HG02885 (cell line): ENCODE results near the gene FAM228B.
"Not testable (repeated sequence)": the region's sequence is repeated elsewhere in the genome, so short reads cannot be mapped to it uniquely, and the experiment has no call there.

Source experiments
- ATAC-seq: cut with Tn5 transposase; IDR thresholded peaks from one replicate; pipeline ENCODE4 v1.9.1; 2021; ENCODE audit warnings: mild to moderate bottlenecking; ENCODE audit not compliant: unreplicated experiment, poor library complexity

FAM228B gene

DNA sequence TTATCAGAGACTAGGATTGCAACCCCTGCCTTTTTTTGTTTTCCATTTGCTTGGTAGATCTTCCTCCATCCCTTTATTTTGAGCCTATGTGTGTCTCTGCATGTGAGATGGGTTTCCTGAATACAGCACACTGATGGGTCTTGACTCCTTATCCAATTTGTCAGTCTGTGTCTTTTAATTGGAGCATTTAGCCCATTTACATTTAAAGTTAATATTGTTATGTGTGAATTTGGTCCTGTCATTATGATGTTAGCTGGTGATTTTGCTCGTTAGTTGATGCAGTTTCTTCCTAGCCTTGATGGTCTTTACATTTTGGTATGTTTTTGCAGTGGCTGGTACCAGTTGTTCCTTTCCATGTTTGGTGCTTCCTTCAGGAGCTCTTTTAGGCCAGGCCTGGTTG lies 73.9 kb downstream of the FAM228B start:
- not testable (repeated sequence) for ATAC-seq

DNA sequence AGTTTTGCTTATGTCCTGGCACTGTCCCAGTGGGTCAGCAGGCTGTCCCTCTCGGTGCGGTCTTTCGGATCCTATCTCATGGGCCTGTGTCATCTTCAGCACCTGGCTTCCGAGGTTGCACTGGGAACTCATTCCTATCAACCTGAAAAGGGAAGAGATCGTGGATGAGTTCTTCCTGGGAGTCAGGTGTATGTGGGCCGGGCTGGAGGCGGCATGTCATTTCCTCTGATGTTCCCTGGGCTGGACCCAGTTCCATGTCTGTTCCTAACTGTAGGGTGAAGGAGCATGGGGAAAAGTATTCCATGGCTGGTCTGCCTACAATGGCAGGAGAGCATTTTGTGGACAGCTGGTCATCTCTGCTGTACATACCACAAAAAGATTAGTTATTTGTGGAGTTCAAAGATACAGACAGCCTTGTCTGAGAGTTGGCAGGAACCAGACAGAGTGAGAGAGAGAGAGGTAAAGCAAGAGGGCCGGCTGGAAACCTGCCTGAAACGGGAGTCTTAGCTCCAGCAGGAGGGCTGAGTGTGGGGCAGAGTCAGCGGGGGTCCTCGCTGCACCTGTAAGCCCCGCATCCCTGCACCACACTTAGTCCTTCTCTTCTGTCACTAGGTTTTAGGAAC lies 76.8 kb downstream of the FAM228B start:
- no peak for ATAC-seq

DNA sequence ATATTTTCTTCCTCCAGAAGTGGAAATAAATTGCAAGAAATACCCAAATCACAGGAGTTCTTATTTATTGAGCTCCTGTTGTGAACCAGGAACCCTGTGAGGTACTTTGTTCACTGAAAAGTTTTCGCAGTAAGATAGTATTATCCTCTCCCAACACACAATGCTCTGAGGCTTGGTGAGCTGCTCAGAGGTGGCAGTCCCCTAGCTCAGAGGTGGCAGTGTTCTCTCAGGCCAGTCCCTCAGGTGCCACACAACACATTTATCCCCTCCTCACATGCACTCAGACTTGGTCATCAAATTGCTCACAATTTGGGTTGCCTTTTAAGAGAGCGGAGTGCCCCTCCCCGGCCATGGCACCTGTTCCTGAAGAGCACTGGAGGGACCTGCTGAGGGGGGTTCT lies 77.5 kb downstream of the FAM228B start:
- no peak for ATAC-seq

DNA sequence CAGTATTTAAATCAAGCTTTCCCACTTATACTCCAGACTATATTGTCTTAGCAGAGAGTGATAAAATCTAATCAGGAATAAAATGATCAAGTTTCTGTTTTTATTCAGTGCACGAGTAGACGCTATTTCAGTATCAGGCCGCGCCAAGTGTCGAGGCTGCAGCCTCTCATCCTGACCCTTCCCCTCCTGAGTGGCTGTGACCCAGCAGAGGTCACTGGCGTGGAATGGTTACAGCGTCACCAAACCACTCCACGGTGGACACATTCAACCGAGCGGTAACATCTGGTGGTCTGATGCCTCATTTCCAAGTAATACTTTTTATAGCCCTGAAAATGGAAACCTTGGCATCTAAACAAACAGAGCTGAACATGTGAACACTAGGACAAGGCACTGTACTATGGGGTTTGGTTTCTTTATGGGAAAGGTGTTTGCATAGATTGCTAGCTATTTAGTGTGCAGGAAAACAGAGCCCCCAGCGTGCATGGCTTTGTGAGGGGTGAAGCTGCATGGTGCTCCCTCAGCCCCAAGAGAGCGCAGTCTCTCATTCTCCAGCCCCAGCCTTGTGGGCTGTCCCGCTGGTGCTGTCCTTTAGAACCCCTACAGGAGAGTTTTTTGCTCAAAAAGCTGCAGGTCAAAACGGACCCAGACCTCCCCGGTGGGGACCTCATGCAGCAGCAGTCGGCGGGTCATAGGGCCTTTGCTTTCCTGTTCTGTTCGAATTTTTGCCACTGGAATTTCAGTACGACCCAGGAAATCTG lies 79.9 kb downstream of the FAM228B start:
- no peak for ATAC-seq

DNA sequence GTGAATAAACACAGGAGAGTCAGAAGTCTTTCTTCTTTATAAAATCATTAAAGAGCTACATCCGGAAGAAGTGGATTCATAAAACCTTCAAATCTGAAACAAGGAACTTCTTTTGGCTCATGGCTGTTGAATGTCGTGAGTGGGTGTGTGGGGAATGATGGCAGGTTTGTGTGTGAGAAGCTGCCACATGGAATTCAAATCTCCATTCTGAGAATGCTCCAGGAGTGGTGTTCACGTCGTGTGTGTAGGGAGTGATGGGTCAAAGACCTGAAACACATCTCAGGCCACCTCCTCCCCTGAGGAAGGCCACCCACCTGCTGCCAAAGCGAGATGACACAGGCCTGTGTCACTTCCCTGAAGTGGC lies 80.5 kb downstream of the FAM228B start:
- no peak for ATAC-seq

DNA sequence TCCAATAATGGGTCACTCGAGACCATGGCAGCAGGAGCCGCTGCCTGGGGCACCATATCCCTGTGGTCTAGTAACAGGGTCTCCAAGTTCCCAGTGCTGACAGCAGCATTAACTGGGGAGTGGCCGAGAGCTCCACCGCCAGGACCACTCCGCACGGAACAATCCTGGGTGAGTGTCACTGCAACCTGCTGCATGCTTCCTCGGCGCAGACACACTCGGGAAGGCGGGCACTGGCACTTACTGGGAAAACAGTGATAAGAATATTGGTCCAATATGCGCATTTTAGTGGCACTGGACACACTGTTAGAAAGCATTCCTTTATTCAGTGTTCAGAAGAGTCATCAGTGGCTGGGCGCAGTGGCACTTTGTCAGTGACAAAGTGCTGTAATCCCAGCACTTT lies 81.2 kb downstream of the FAM228B start:
- no peak for ATAC-seq

DNA sequence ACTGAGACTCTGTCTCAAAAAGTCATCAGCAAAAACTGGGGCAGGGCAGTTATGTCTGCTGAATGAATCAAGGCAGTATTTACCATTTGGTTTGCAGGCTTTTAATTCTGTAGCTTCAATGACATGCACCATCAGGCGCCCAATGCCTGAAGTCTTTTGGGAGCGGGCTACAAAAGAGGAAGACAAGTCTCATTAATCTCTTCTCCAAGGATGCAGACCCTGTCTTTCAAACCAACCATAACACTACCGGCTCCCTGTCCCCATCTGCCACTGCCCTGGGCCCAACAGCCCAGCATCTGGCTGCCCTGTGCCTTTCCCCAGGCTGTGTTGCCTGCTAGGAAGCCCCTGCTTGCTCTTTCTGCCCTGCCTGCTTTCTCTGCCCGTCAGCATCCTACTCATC lies 81.9 kb downstream of the FAM228B start:
- ATAC-seq: no peak

DNA sequence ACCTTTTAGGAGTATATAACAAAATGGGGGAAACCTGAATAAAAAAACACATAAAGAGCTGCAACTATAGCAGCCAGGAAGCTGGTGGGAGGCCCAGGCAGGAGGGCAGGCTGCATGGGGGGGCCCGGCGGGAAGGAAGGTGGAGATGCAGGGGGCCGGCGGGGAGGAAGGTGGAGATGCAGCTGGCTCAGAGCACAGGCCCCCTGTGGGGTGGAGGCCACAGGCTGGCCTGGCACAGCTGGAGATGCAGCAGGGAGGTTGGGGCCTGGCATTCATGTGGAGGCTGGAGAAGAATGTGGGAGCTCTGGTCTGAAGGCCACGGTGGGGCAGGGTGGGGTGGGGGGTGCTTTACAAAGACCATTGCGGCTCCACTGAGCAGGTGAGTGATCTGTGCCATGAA lies 83.0 kb downstream of the FAM228B start:
- ATAC-seq: no peak

DNA sequence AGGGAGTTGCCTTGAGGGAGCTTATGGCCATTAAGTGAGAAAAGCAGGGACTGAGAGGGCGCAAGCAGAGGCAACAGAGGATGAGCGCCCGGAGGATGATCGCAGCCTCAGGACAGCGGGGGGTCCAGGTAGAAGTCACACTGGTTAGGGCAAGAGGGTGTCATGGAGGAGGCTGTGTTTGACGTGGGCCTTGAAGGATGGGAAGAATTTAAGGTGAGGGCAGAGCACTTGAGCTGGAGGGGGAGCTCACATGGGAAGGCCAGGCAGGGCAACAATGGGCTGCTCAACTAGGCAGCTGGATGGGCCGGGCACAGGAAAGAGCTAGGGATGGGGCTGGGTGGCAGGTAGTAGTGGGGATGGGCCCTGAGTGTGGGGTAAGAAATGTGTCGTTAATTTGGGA lies 83.4 kb downstream of the FAM228B start:
- no peak for ATAC-seq

DNA sequence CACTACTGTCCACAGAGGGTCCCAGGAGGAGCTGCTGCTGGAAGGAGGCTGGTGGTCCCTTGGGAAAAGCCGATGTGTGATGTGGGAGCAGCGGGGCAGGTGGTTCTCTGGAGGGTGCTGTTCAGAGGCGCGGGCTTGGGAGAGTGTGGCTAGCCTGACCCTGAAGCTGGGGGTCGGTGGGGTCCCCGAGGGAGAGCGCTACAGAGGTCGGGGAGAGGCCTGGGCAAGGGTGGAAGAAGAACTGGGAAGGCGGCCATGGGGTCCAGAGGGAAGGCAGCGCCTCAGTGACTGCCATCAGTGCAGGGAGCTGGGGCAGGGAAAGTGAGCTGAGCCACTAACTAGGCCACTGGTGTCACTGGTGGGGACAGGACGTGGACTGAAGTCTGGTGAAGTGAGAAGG lies 84.1 kb downstream of the FAM228B start:
- ATAC-seq: no peak

DNA sequence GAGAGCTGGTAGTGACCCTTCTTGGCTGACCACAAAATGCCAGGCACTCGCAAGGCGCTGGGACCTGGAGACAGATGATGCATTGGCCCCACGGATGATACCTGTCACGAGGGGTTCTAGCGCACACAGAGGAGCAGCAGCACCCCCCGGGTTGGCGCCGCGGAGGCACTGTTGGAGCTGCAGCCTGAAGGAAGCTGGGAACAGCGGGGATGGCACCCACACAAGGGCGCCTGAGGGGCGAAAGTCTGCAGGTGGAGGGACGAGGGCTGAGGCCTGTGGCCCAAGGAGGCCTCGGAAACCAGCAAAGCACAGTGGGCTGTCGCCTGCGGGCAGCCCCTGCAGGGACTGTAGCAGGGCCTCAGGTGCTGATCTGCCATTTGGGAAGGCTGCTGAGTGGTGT lies 85.2 kb downstream of the FAM228B start:
- no peak for ATAC-seq

DNA sequence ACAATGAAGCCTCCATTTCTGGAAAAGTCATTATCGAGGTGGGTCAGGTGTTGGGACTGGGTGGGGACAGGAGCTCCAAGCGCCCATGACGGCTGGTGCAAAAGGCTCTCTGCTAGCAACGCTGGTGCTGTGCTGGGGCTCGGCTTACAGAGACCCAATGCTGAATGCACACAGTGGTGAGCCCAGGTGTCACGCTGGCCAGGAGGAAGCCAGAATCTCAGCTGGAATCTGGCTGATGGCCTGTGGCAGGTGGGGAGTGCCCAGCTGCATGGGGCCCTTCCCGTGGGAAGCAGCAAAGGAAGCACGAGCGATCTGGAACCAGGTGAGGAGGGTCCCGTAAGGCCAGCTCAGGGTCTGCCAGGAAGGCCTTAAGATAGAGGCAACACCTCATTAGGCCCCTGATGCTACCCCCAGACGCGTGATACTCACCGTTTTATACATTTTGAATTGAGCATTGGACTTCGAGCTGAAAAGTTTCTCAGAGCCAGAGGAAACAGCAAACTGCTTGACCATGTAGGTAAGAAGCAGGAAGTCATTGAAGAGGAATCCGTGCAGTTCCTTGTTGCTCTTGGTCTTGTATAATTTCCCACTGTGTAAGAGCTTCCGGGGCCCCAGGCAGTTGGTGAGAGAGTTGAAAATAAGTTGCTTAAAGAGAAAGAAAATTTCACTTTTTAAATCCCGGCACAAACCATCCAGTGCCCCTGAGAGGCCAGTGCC lies 86.3 kb downstream of the FAM228B start:
- no peak for ATAC-seq

DNA sequence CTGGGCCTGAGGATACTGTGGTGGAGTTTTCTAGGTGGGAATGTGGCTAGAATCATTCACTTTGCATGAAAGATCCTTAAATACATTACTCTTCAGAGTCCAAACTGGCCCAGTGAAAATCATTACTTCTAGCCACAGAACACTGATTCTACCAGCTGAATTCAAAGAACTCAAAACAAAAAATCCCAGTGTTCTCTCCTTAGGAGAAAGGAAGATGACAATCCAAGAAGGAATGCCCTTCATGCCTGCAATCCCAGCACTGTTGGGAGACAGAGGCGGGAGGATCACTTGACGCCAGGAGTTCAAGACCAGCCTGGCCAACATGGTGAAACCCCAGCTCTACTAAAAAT lies 86.8 kb downstream of the FAM228B start:
- no peak for ATAC-seq

DNA sequence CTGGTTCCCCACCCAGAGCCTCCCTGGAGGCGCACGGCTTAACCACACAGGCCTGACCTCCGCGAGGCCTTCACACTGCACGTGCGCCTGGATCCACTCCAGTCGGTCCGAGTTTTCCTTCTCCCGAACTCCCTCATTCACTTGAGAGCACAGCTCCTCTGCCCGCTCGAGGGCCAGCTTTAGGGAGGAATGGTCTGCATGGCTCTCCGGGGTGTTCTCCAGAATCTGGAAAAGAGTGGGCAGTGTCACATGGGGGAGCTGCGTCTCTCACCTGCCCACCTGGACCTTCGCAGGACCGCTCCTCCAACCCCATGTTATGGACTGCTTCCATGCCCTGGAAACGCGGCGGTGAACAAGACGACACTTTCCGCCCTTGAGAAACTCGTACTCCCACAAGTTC lies 87.5 kb downstream of the FAM228B start:
- ATAC-seq: no peak

DNA sequence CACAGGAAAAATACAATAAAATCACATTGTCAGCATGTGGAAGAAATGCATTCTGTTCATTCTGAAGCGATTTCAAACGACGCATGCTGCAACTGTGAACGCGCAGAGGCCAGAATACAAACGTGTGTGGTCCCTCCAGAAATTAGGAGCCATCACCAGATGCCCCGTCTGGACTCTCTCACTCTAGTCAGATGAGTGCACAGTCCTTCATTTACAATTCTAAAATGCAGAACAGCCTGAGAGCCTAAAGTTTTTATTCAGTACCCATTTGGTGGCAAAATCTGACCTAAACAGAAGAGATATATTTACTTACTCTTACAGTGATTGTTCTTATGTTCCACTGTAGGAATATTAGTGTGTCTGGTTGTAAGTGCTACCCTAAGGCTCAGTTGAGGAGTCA lies 88.1 kb downstream of the FAM228B start:
- no peak for ATAC-seq

DNA sequence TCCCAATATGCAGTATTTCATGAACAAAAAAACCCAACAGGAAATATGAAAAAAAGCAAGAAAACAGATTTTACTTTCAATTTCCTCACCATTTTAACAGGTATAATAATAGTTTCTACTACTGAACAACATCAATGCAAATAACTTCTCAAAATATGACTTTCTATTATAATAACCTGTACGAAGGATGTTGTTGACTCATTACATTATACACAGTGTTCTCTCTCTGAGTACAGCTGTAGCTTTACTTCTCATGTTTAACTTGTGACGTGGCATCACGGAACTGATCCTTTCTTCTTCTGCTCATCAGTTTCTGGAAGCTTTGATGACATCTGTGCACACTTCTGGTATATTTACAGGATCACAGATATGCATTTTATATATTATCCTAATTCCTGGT lies 91.6 kb downstream of the FAM228B start:
- peak; percentile 98 for ATAC-seq
